HEK293T (cell line): Measurements from ENCODE around the gene GRID1.

Experiments
- CTCF ChIA-PET: fragments of 350-600 bp; formaldehyde crosslinking; extraction: SDS; loops from one replicate; lab custom pipeline; 2021; ENCODE audit warnings: antibody characterized with exemption, inconsistent platforms; lab: Yijun Ruan, JAX
- POLR2A ChIA-PET: fragments of 350-600 bp; formaldehyde crosslinking; extraction: SDS; loops from one replicate; lab custom pipeline; 2020; ENCODE audit warnings: antibody characterized with exemption, inconsistent platforms; lab: Yijun Ruan, JAX
- DNase-seq: peaks from one replicate; pipeline ENCODE4 v3.0.0; 2012; ENCODE audit warnings: mixed read lengths; ENCODE audit errors: extremely low spot score
- ARNT ChIP-seq: fragments of 450-650 bp; IDR thresholded peaks from 2 replicates; pipeline ENCODE4 v1.6.1; 2017; ENCODE audit warnings: mild to moderate bottlenecking
- BHLHE40 ChIP-seq: fragments of 450-650 bp; IDR thresholded peaks from 2 replicates; pipeline ENCODE4 v1.6.1; 2016; ENCODE audit warnings: mild to moderate bottlenecking, moderate library complexity, borderline replicate concordance
- CTBP1 ChIP-seq: fragments of 450-650 bp; IDR thresholded peaks from 2 replicates; pipeline ENCODE4 v1.6.1; 2016; ENCODE audit warnings: borderline replicate concordance
- ELF4 ChIP-seq: fragments of 450-650 bp; IDR thresholded peaks from 2 replicates; pipeline ENCODE4 v1.6.1; 2017; ENCODE audit warnings: antibody characterized with exemption
- FOXA1 ChIP-seq: fragments of 450-650 bp; IDR thresholded peaks from 2 replicates; pipeline ENCODE4 v1.6.1; 2016; ENCODE audit warnings: mild to moderate bottlenecking
- FOXK2 ChIP-seq: fragments of 450-650 bp; IDR thresholded peaks from 2 replicates; pipeline ENCODE4 v1.6.1; 2016; ENCODE audit warnings: mild to moderate bottlenecking
- FOXM1 ChIP-seq: fragments of 450-650 bp; IDR thresholded peaks from 2 replicates; pipeline ENCODE4 v1.6.1; 2017; ENCODE audit warnings: mild to moderate bottlenecking, borderline replicate concordance
- HDGF ChIP-seq: fragments of 450-650 bp; IDR thresholded peaks from 2 replicates; pipeline ENCODE4 v1.6.1; 2017; ENCODE audit warnings: antibody characterized with exemption, borderline replicate concordance
- L3MBTL2 ChIP-seq: fragments of 450-650 bp; conservative IDR thresholded peaks from 2 replicates; pipeline ENCODE4 v1.6.1; 2016; ENCODE audit warnings: mild to moderate bottlenecking
- LEF1 ChIP-seq: fragments of 450-650 bp; IDR thresholded peaks from 2 replicates; pipeline ENCODE4 v1.6.1; 2017; ENCODE audit warnings: mild to moderate bottlenecking, borderline replicate concordance
- NFRKB ChIP-seq: fragments of 450-650 bp; IDR thresholded peaks from 2 replicates; pipeline ENCODE4 v1.6.1; 2016; ENCODE audit warnings: mild to moderate bottlenecking, moderate library complexity
- PKNOX1 ChIP-seq: fragments of 450-650 bp; IDR thresholded peaks from 2 replicates; pipeline ENCODE4 v1.6.1; 2016
- SP1 ChIP-seq: fragments of 450-650 bp; IDR thresholded peaks from 2 replicates; pipeline ENCODE4 v1.6.1; 2017
- SUZ12 ChIP-seq: fragments of 450-650 bp; IDR thresholded peaks from 2 replicates; pipeline ENCODE4 v1.6.1; 2016; ENCODE audit warnings: mild to moderate bottlenecking
- TARDBP ChIP-seq: fragments of 450-650 bp; IDR thresholded peaks from 2 replicates; pipeline ENCODE4 v1.6.1; 2016
- ZNF384 ChIP-seq: fragments of 450-650 bp; IDR thresholded peaks from 2 replicates; pipeline ENCODE4 v1.6.1; 2016

GRID1 gene

GRCh38 chr10:86356296-86356695 lies 10.3 kb downstream of the GRID1 start:
- POLR2A ChIA-PET: no interaction called here
- DNase-seq: no peak
- CTCF ChIA-PET: no interaction called here
- TF ChIP-seq TARDBP (no peak), HDGF (no peak), FOXA1 (no peak), SP1 (no peak), ARNT (no peak)

- POLR2A ChIA-PET: no interaction called here
- DNase-seq: no peak
- CTCF ChIA-PET: no interaction called here
- TF ChIP-seq L3MBTL2 (no peak), TARDBP (no peak), LEF1 (no peak), FOXA1 (no peak), CTBP1 (no peak), FOXM1 (no peak), NFRKB (no peak), FOXK2 (no peak), BHLHE40 (no peak), PKNOX1 (no peak), SP1 (no peak), HDGF (no peak), SUZ12 (no peak)
These were observed 11.0 kb downstream of the GRID1 start for GRCh38 chr10:86355571-86356038.

GRCh38 chr10:86354761-86355540 lies 11.6 kb downstream of the GRID1 start:
- no peak for DNase-seq
- TF ChIP-seq FOXK2 (no peak), FOXA1 (no peak), ELF4 (no peak), CTBP1 (no peak), BHLHE40 (no peak), NFRKB (no peak), TARDBP (no peak), SUZ12 (no peak), SP1 (no peak), FOXM1 (no peak), ARNT (no peak), ZNF384 (no peak), HDGF (no peak)
- CTCF ChIA-PET: no interaction called here
- POLR2A ChIA-PET: no interaction called here

GRCh38 chr10:86353506-86354485 lies 12.8 kb downstream of the GRID1 start:
- no peak for DNase-seq
- ChIA-PET CTCF (interaction anchor here (0.6 kb wide), 1 partner anchor 178 kb away, joined by 4 read pairs; no protein-coding TSS in a partner anchor), POLR2A (no interaction called here)
- TF ChIP-seq BHLHE40: no peak
- TF ChIP-seq HDGF: no peak
- TF ChIP-seq TARDBP: no peak
- no peak for TF ChIP-seq FOXA1
- TF ChIP-seq SP1: no peak
- TF ChIP-seq FOXK2: no peak
- no peak for TF ChIP-seq L3MBTL2
- no peak for TF ChIP-seq FOXM1
- no peak for TF ChIP-seq CTBP1

- no peak for DNase-seq
- TF ChIP-seq L3MBTL2 (no peak), ZNF384 (no peak), NFRKB (no peak), PKNOX1 (no peak), HDGF (no peak), SP1 (no peak), SUZ12 (no peak), ELF4 (no peak), FOXK2 (no peak), LEF1 (no peak), TARDBP (no peak)
- ChIA-PET POLR2A (no interaction called here), CTCF (interaction anchor here (0.7 to 1.5 kb wide), 3 partner anchors 8 to 11 kb away, joined by 3 to 5 read pairs (median 4); no protein-coding TSS in a partner anchor)
These were observed 15.7 kb downstream of the GRID1 start for GRCh38 chr10:86350897-86351296.

GRCh38 chr10:86349940-86350630 lies 16.5 kb downstream of the GRID1 start:
- DNase-seq: no peak
- TF ChIP-seq FOXM1: no peak
- no peak for TF ChIP-seq FOXA1
- no peak for TF ChIP-seq ELF4
- TF ChIP-seq CTBP1: no peak
- no peak for TF ChIP-seq BHLHE40
- TF ChIP-seq TARDBP: no peak
- TF ChIP-seq LEF1: no peak
- TF ChIP-seq PKNOX1: no peak
- no peak for TF ChIP-seq L3MBTL2
- TF ChIP-seq SP1: no peak
- no peak for TF ChIP-seq ZNF384
- TF ChIP-seq FOXK2: no peak
- POLR2A ChIA-PET: no interaction called here
- CTCF ChIA-PET: interaction anchor here (0.9 to 1.6 kb wide), 7 partner anchors 9 to 88 kb away, joined by 3 to 5 read pairs (median 4); no protein-coding TSS in a partner anchor
